Neural cell (in vitro differentiated cells): ENCODE data around the gene FKBP1A.

Experiments
- EZH2 ChIP-seq: fragments of 200-600, 300-800 bp; shearing (Covaris generic), sonication (generic); IDR thresholded peaks from 2 replicates; pipeline ENCODE4 v1.6.1; 2014; ENCODE audit warnings: antibody characterized with exemption, low read length, borderline replicate concordance, mild to moderate bottlenecking; ENCODE audit not compliant: insufficient read depth, poor library complexity, severe bottlenecking
- POLR2AphosphoS5 ChIP-seq: IDR thresholded peaks from 2 replicates; pipeline ENCODE4 v1.6.1; 2012
- RAD21 ChIP-seq: fragments of 450-650 bp; conservative IDR thresholded peaks from 2 replicates; pipeline ENCODE4 v1.6.1; 2014; ENCODE audit warnings: antibody characterized with exemption, mild to moderate bottlenecking, moderate library complexity
- SMC3 ChIP-seq: fragments of 450-650 bp; conservative IDR thresholded peaks from 2 replicates; pipeline ENCODE4 v1.6.1; 2014; ENCODE audit warnings: antibody characterized with exemption, mild to moderate bottlenecking, moderate library complexity; ENCODE audit not compliant: poor library complexity
- TF ChIP-seq, protein P1 (sequence below): fragments of 450-650 bp; IDR thresholded peaks from 2 replicates; pipeline ENCODE4 v1.5.1; 2014; ENCODE audit warnings: antibody characterized with exemption, mild to moderate bottlenecking, moderate library complexity; ENCODE audit not compliant: poor library complexity, severe bottlenecking

GRCh38 chr20:1353956-1354355 is 38.9 kb downstream of the FKBP1A start:
- TF ChIP-seq POLR2AphosphoS5 (no peak), RAD21 (no peak), SMC3 (no peak), EZH2 (no peak)
- TF ChIP-seq, protein P1, sequence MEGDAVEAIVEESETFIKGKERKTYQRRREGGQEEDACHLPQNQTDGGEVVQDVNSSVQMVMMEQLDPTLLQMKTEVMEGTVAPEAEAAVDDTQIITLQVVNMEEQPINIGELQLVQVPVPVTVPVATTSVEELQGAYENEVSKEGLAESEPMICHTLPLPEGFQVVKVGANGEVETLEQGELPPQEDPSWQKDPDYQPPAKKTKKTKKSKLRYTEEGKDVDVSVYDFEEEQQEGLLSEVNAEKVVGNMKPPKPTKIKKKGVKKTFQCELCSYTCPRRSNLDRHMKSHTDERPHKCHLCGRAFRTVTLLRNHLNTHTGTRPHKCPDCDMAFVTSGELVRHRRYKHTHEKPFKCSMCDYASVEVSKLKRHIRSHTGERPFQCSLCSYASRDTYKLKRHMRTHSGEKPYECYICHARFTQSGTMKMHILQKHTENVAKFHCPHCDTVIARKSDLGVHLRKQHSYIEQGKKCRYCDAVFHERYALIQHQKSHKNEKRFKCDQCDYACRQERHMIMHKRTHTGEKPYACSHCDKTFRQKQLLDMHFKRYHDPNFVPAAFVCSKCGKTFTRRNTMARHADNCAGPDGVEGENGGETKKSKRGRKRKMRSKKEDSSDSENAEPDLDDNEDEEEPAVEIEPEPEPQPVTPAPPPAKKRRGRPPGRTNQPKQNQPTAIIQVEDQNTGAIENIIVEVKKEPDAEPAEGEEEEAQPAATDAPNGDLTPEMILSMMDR = no peak
